Measurements from ENCODE around the gene TMEM239. TPM values are rescaled to one million over a fixed set of nuclear protein-coding genes. Genes with fewer than 3 reads are reported as not detected.

TMEM239 gene
- total RNA-seq, 1 donor from 2014 or later: 1.2 TPM

DNA sequence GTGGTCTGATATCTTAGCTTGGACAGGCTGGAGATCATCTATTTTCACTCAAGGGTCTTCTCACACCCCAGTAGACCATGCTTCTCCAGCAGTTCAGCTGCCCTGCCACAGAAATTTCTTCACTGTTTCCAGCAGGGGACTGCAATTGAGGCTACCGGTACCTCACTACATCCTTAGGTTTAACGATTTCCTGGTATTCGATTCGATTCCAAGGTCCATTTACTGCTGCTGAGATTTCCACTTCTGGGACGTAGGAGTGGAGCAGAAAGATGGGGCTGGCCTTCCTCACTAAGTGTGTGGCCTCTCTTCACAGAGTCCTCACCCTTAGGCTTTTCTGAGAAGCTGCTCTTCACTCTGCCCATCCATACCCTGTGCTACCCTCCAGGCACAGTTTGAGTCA lies 30.5 kb downstream of the TMEM239 start:
- DNase-seq (ENCODE audit: low spot score): no peak

DNA sequence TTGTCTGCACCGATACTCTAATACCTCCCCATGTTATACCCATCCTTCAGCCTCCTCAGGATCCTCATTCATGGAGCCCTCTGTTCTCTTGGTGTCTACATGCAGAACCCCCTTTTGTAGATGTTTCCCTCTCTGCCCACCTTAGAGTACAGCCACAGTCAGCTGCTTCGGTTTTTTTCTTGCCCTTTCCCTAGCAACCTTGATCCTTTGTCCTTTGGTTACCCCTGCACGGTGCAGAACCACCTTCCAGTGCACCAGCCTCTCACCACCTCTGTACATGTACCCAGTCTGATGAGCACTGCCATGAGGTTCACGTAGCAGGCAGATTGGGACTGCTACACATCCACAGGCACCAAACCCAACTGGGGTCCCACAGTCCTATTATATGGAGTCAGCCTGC lies 31.6 kb downstream of the TMEM239 start:
- DNase-seq (ENCODE audit: low spot score): no peak

DNA sequence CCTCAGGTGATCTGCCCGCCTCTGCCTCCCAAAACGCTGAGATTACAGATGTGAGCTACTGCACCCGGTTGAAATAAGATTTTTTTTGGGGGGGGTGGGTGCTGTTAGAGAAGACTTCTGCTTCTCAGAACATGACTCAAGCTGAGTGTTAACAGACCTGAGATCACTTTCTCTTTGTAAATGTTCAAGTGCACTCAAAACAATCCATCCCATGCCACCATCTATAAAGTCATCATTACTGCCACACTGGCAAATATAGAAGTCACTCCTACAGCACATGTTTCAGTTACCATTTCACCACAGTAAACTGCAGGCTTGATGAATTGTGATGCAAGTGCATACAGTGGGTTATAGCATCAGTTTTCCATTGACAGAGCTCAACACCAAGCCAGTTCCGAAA lies 33.4 kb downstream of the TMEM239 start:
- no peak for DNase-seq (ENCODE audit: low spot score)

DNA sequence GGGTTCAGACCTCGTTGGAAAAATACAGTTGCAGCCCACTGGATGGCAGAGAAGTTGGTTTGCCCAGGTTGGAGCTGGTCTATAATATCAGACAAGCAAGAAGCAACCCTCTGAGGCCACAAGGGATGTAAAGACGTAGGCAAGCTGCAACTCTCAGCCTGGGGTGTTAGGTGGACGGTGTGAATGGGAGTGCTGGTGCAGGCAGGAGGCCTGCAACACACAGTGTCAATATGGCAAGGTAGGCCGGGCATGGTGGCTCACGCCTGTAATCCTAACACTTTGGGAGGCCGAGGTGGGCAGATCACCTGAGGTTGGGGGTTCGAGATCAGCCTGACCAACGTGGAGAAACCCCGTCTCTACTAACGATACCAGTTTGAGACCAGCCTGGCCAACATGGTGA lies 34.9 kb downstream of the TMEM239 start:
- no peak for DNase-seq (ENCODE audit: low spot score)

DNA sequence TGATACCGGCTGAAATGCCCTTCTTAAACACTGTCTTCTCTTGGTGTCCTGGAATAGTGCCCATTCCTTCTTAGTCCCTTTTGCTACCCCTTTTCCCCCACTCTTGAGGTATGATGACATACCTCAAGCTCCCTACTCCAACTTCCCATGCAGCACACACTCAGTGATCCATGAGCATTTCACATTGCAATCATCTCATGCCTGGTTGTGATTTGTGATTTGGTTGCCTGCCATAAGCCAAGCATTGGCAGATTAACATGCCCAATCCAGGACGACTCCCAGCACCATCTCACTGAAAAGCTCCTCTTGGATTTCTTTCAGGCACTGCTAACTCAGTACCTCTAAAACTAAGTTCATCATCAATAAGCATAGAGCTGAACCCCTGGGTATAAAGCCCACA lies 42.4 kb downstream of the TMEM239 start:
- no peak for DNase-seq (ENCODE audit: low spot score)

DNA sequence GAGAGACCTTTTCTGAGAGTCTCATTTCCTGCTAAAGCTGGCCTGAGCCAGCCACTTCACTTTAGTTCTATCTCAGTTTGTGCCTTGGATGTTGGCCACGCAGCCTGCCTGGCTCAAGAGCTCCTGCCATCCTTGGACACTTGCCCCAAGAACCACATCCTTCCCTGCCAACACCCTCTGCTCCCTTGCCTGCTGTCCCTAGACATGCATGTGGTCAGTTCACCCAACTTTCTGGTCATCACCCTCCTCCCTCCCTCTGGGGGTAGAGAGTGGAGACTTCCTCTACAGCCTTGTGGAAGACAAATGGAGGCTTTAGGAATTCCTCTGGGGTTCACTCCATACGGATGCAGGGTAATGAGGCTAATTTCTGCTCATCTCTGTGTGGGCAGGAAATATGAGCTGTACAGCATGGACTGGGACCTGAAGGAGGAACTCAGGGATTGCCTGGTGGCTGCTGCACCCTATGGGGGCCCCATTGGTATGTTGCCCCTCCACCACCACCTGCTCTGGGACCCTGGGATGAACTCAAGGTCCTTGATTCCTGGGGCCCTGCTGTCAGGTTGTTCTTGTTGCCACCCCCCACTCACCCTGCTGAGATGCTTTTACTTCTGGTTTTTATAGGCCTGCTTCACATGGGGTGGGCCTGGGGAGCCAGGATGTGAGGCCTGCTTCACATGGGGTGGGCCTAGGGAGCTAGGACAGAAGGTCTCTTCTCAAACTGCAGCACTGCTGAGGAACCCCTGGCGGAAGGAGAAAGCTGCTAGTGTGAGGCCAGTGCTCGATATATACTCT lies 43.4 kb downstream of the TMEM239 start:
- no peak for DNase-seq (ENCODE audit: low spot score)

DNA sequence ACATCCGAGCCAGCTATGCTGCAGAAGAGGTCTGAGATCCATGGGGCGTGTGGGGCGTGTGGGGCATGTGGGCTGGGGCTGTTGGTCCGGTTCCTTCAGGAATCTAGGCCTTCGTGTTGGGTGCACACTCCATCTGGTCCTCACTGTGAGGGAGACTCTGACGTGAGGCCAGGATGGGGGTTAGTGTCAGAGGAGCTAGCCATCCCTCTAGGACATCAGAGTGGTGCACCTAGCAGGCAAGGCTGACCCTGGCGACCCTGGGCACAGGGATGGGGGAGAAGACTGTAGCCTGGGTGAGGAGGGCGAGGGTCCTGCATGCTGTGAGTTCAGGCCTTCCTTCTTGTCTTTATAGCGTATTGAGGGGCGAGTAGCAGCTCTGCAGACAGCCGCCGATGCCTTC lies 48.5 kb downstream of the TMEM239 start:
- no peak for DNase-seq (ENCODE audit: low spot score)

DNA sequence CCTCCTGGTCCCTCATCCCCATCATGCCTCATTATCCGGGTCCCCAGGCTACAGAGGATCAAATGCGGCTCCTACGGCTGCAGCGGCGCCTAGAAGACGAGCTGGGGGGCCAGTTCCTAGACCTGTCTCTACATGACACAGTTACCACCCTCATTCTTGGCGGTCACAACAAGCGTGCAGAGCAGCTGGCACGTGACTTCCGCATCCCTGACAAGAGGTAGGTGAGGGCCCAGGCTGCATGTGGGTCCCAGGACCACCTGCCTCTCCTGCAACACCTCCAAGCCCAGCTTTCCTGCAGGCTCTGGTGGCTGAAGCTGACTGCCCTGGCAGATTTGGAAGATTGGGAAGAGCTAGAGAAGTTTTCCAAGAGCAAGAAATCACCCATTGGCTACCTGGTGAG lies 48.9 kb downstream of the TMEM239 start:
- DNase-seq (ENCODE audit: low spot score): no peak

DNA sequence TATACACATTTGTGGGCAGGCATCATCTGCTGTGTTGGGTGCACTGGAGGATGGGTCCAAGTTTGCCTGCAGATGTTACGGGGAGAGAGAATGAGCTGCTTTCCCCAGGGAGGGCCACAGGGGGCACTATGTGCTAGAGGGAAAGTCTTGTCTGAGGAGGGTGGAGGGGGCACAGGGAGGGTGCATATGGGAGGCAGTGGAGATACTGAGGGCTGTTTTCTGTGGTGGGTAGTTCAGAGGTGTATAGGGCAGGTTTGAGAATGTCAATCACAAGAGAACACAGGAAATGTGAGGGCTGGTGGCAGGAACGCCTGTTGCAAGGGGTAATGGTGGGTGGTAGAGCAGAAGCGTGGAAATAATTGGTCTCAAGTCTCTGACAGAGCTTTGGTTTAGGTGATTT lies 49.5 kb downstream of the TMEM239 start:
- DNase-seq (ENCODE audit: low spot score): no peak

DNA sequence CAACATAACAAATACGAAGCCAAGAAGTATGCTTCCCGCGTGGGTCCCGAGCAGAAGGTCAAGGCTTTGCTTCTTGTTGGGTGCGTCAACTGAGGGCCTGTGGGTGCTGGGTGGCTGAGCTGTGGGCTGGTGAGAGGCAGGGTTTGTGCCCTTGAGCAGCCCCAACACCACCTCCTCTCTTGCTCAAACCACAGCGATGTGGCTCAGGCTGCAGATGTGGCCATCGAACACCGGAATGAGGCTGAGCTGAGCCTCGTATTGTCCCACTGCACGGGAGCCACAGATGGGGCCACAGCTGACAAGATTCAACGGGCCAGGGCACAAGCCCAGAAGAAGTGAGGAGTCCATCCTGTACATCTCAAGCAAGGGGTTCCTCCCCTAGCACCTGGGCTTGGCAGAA lies 50.1 kb downstream of the TMEM239 start:
- DNase-seq (ENCODE audit: low spot score): no peak

DNA sequence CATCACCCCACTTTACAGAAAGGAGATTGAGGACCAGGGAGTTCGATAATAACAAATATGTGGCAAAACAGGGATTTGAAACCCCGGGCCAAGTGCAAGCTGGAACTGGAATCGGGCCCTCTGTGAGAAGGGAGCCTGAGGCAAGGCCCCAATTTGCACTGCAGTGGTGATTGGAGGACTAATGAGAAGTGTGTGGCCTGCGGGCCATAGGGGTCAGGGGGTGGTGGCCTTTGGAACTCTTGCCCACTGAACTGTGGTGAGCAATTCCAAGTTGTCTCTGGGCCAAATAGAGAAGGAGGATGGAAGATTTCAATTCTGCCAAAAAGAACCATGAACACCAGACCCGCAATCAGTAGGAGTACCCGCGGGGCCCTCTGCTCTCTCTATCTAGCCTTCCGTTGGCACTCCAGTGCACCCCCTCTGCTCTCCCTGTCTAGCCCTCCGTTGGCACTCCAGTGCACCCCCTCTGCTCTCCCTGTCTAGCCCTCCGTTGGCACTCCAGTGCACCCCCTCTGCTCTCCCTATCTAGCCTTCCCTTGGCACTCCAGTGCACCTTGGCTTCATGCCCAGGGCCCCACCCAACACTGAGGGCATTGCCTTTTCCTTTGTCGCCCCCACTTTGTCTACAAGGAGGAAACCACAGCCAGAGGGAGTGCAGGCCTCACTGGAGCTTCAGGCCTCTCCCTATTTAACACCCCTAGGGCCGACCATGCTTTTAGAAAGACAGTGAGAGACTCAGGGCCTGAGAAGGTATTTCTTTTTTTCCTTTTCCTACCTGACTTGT lies 51.1 kb downstream of the TMEM239 start:
- DNase-seq (ENCODE audit: low spot score): no peak

Other genes starting within 250 kb of the TMEM239 start
- 66.9 TPM for gene NOP56, start 163.7 kb upstream of the TMEM239 start, total RNA-seq (ENCODE audit: insufficient read depth, low replicate concordance)
- 60.2 TPM for gene IDH3B, start 152.1 kb upstream of the TMEM239 start, total RNA-seq (ENCODE audit: insufficient read depth, low replicate concordance)
- gene EBF4, start 123.6 kb upstream of the TMEM239 start, total RNA-seq (ENCODE audit: insufficient read depth, low replicate concordance): 14.4 TPM
- gene CPXM1, start 15.7 kb upstream of the TMEM239 start, total RNA-seq (ENCODE audit: insufficient read depth, low replicate concordance): 18.1 TPM
- not detected for gene C20orf141, start 1.4 kb upstream of the TMEM239 start, total RNA-seq (ENCODE audit: insufficient read depth, low replicate concordance)
- 16.9 TPM for gene PCED1A, start 24.3 kb downstream of the TMEM239 start, total RNA-seq (ENCODE audit: insufficient read depth, low replicate concordance)
- 19.7 TPM for gene VPS16, start 24.4 kb downstream of the TMEM239 start, total RNA-seq (ENCODE audit: insufficient read depth, low replicate concordance)
- gene PTPRA, start 57.1 kb downstream of the TMEM239 start, total RNA-seq (ENCODE audit: insufficient read depth, low replicate concordance): 69.1 TPM
- gene GNRH2, start 227.3 kb downstream of the TMEM239 start, total RNA-seq (ENCODE audit: insufficient read depth, low replicate concordance): not detected
- gene MRPS26, start 229.7 kb downstream of the TMEM239 start, total RNA-seq (ENCODE audit: insufficient read depth, low replicate concordance): 30.6 TPM

Data from umbilical cord (tissue), 2 donors.